H1 (cell line): Measurements from ENCODE around the gene TEX51. TPM values are rescaled to one million over a fixed set of nuclear protein-coding genes. Genes with fewer than 3 reads are reported as not detected.

Experiments
- CBX8 ChIP-seq: fragments of 300-800, 300-1000 bp; sonication (generic); IDR thresholded peaks from 2 replicates; pipeline ENCODE4 v1.7.1; 2016; ENCODE audit warnings: low read depth, low read length, borderline replicate concordance
- GTF2F1 ChIP-seq: IDR thresholded peaks from 2 replicates; pipeline ENCODE4 v1.6.1; 2012; ENCODE audit warnings: low read depth, low read length, improper control_type of control experiment, borderline replicate concordance
- TAF1 ChIP-seq: IDR thresholded peaks from 2 replicates; pipeline ENCODE4 v1.6.1; 2011; ENCODE audit warnings: mild to moderate bottlenecking, low read depth, low read length
- polyA plus RNA-seq, 7 experiments: library from polyadenylated mRNA; depleted of rRNA in 3 of 7; stranded (reverse) in 5 of 7; unstranded in 2 of 7; fragments of >200 nt in 5 of 7; fragments of 200-250 nt in 2 of 7; gene quantifications; 1 replicate in 5 of 7; 2 replicates in 1 of 7; 4 replicates in 1 of 7; pipeline versions ENCODE4 v1.2.1 to v1.2.3, GENCODE V29; 2011 to 2013; ENCODE audit warnings: missing spikeins in 2 of 7, mixed read lengths in 2 of 7
- total RNA-seq: library from RNA; stranded (reverse); fragmentation: NEBNext Ultra II Directional; extraction: Animal tissue kit (Norgen Biotek cat#: 25700); gene quantifications from 2 replicates; pipeline ENCODE4 v1.2.1, GENCODE V29; 2021

Gene TEX51
- total and polyA plus RNA-seq, 2 of the 8 experiments (the other 6 are each of a cell fraction or from before 2014, with no cell fraction given), result not detected

DNA sequence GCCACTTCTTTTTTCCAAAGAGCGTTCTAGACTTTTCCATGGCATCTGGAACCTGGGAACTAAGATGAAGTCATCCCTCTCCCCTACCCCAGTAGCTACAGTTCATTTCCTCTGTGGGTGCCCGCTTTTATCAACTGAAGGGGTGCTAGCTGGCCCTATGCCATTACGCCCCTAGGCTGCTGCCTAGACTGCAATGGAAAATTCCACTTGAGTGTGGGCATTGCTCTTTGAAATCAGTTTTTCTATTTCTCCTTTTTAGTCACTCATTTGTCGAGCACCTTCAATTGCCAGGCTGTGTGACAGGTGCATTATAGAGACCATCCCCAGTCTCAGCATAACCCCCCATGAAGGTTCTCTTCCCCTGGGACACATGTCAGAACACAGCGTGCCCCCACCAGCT lies 7.3 kb downstream of the TEX51 start (continued):
- TF ChIP-seq GTF2F1 (no peak), TAF1 (no peak), CBX8 (no peak)
